GM21723 (cell line): ENCODE results near the gene PRUNE1.

Source experiments
- ATAC-seq: cut with Tn5 transposase; IDR thresholded peaks from one replicate; pipeline ENCODE4 v1.9.1; 2021; ENCODE audit warnings: mild to moderate bottlenecking, moderate library complexity; ENCODE audit not compliant: unreplicated experiment

The PRUNE1 gene

GRCh38 chr1:151008244-151009205, at the start of gene PRUNE1:
Gene PRUNE1, plus strand, starts transcription at chr1:151008449. Its CDS starts 184 bp downstream, at chr1:151008633.
- peak; percentile 73 for ATAC-seq

- no peak for ATAC-seq
These were observed 47.6 kb upstream of the PRUNE1 start for GRCh38 chr1:150960646-150961045.

GRCh38 chr1:150961756-150962155, 46.5 kb upstream of the PRUNE1 start:
- ATAC-seq: no peak

- no peak for ATAC-seq
These were observed 44.7 kb upstream of the PRUNE1 start for GRCh38 chr1:150963321-150964163.

- no peak for ATAC-seq
These were observed 44.1 kb upstream of the PRUNE1 start for GRCh38 chr1:150964164-150964489.

- ATAC-seq: no peak
These were observed 42.6 kb upstream of the PRUNE1 start for GRCh38 chr1:150965605-150966004.

GRCh38 chr1:150966011-150966410, 42.2 kb upstream of the PRUNE1 start:
- no peak for ATAC-seq

- ATAC-seq: no peak
These were observed 40.3 kb upstream of the PRUNE1 start for GRCh38 chr1:150967936-150968335.

GRCh38 chr1:150968491-150968890, 39.8 kb upstream of the PRUNE1 start:
- no peak for ATAC-seq

- ATAC-seq: no peak
These were observed 38.6 kb upstream of the PRUNE1 start for GRCh38 chr1:150969626-150970025.

GRCh38 chr1:150970808-150971582, 37.3 kb upstream of the PRUNE1 start:
- ATAC-seq: no peak

GRCh38 chr1:150971583-150972416, 36.4 kb upstream of the PRUNE1 start:
- ATAC-seq: no peak

- ATAC-seq: no peak
These were observed 35.8 kb upstream of the PRUNE1 start for GRCh38 chr1:150972417-150972940.

GRCh38 chr1:150973258-150973835, 34.9 kb upstream of the PRUNE1 start:
- ATAC-seq: no peak

GRCh38 chr1:150973836-150974579, 34.2 kb upstream of the PRUNE1 start:
- peak; percentile 50 for ATAC-seq

- peak; percentile 55 for ATAC-seq
These were observed 33.4 kb upstream of the PRUNE1 start, which contains the start of gene CERS2 for GRCh38 chr1:150974580-150975478. Gene CERS2, minus strand, starts transcription at chr1:150974835. Its CDS starts 5,745 bp downstream, at chr1:150969090.

- no peak for ATAC-seq
These were observed 31.8 kb upstream of the PRUNE1 start for GRCh38 chr1:150976401-150976821.
